ENCODE measurements around the gene CTTN.

DNA sequence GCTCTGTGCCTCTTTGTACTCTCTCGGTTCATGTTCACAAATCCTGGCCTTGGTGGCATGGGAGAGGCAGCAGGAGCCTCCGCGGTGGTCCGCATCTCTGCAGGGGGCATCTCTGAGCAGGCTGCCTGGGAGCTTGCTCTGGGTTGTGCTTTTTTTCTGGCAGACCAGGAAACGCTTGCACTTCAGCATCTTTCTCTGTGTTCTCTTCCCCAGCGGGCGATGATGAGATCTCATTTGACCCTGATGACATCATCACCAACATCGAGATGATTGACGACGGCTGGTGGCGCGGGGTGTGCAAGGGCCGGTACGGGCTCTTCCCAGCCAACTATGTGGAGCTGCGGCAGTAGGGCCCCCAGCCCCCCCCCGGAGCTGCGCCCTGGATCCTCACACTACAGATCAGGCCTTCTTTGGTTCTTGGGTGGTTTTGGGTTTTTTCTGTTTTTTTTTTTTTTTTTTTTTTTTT, 36.5 kb downstream of the CTTN start:
- TF ChIP-seq POLR2A (IDR thresholded peaks at IDR 0.05; ENCODE audit: low read length): no peak
- no peak for TF ChIP-seq GATA1 (IDR thresholded peaks at IDR 0.05; ENCODE audit: low read depth, low read length)
